HFFc6 (cell line): Measurements from ENCODE around the gene KIAA1217. TPM values are rescaled to one million over a fixed set of nuclear protein-coding genes. Genes with fewer than 3 reads are reported as not detected.

Source experiments
- DNase-seq: peaks from one replicate; pipeline ENCODE4 v3.0.0-alpha.2; 2018
- H3K27ac Mint-ChIP-seq: 2 replicates; pipeline ENCODE4 v1.8.0; 2020; ENCODE audit warnings: mild to moderate bottlenecking, mixed read lengths
- H3K27me3 Mint-ChIP-seq: 2 replicates; pipeline ENCODE4 v1.8.0; 2021; ENCODE audit warnings: mild to moderate bottlenecking, moderate library complexity, mixed read lengths; ENCODE audit not compliant: insufficient read depth
- H3K36me3 Mint-ChIP-seq: 2 replicates; pipeline ENCODE4 v1.8.0; 2021; ENCODE audit warnings: low read depth, mixed read lengths
- H3K4me1 Mint-ChIP-seq: 2 replicates; pipeline ENCODE4 v1.8.0; 2020; ENCODE audit warnings: low read depth, mixed read lengths
- H3K4me3 Mint-ChIP-seq: 2 replicates; pipeline ENCODE4 v1.8.0; 2020; ENCODE audit warnings: mild to moderate bottlenecking, moderate library complexity, mixed read lengths
- H3K9me3 Mint-ChIP-seq: 2 replicates; pipeline ENCODE4 v1.8.0; 2020; ENCODE audit warnings: mild to moderate bottlenecking, mixed read lengths
- CTCF ChIP-seq: fragments of 200-600 bp; sonication (generic); IDR thresholded peaks from 2 replicates; pipeline ENCODE4 v1.5.0; 2021; ENCODE audit warnings: antibody characterized with exemption, mild to moderate bottlenecking
- total RNA-seq, 6 experiments: library from RNA; stranded (reverse); fragmentation: NEBNext Ultra II Directional; extraction: Animal tissue kit (Norgen Biotek cat#: 25700); gene quantifications; 2 replicates in 1 of 6; 3 replicates in 5 of 6; pipeline ENCODE4 v1.2.3, GENCODE V29; 2021

The KIAA1217 gene
- total RNA-seq, 6 experiments from 2014 or later, result 1.3 to 2.1 (median 2.0) TPM

DNA sequence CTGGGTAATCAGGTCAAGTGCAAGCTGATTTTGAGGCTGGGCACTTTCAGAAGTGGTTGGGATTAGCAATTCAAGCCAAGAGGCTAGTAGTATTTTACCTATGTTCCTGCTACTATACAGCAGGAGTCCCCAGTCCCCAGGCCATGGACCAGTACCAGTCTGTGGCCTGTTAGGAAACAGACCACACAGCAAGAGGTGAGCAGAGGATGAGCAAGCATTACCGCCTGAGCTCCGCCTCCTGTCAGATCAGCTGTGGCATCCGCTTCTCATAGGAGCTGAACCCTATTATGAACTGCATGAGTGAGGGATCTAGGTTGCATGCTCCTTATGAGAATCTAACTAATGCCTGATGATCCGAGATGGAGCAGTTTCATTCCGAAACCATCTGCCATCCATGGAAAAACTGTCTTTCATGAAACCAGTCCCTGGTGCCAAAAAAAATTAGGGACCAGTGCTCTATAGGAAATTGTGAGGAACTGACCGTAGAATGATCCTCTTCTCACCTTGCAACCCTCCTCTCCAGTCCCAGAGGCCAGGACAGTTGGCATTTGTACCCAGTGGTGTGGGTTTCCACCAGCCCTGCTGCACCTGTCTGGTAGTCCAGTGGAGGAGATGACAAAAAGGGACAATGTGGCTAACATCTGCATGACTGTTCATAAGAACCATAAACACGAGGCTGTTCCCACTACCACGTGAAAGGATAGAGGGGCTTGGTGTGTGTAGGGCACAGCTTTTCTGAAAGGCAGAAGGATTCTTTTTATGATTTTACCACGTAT lies 172.5 kb downstream of the KIAA1217 start:
- no peak overlapping the region for H3K4me3 Mint-ChIP-seq
- DNase-seq, result no peak
- H3K36me3 Mint-ChIP-seq, result no peaks in the 10 kb centered on the region
- no peaks in the 10 kb centered on the region for H3K9me3 Mint-ChIP-seq
- peaks cover 8% of the 10 kb centered on the region; the same call in 1 of the 2 replicates for H3K4me1 Mint-ChIP-seq
- no peak overlapping the region for H3K27ac Mint-ChIP-seq
- peaks cover 14% of the 10 kb centered on the region for H3K27me3 Mint-ChIP-seq
- no peak for TF ChIP-seq CTCF

- H3K9me3 Mint-ChIP-seq, result no peaks in the 10 kb centered on the region
- no peak overlapping the region for H3K4me3 Mint-ChIP-seq
- no peak for TF ChIP-seq CTCF
- H3K27ac Mint-ChIP-seq, result no peak overlapping the region
- no peak for DNase-seq
- H3K27me3 Mint-ChIP-seq, result peaks cover 9% of the 10 kb centered on the region
- H3K36me3 Mint-ChIP-seq, result no peaks in the 10 kb centered on the region
- H3K4me1 Mint-ChIP-seq, result peaks cover 8% of the 10 kb centered on the region; the same call in 1 of the 2 replicates
Measured at GRCh38 chr10:24382045-24382444, 173.1 kb downstream of the KIAA1217 start.

DNA sequence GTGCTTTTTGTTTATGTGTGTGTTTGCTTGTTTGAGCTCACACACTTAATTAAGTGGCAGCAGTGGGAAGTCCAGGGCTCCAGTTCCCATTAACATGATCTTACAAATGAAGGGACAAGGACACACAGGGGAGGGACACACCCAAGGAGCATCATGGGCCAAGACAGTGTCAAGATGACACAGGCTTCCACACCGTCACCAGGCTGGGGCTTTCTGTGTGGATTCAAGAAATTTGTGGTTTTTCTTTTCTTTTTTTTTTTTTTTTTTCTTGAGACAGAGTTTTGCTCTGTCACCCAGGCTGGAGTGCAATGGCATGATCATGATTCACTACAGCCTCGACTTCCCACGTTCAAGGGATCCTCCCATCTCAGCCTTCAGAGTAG lies 173.6 kb downstream of the KIAA1217 start:
- no peak for DNase-seq
- Mint-ChIP-seq H3K4me3 (no peak overlapping the region), H3K4me1 (peaks cover 8% of the 10 kb centered on the region; the same call in 1 of the 2 replicates), H3K36me3 (no peaks in the 10 kb centered on the region), H3K27me3 (peaks cover 9% of the 10 kb centered on the region), H3K27ac (no peak overlapping the region), H3K9me3 (no peaks in the 10 kb centered on the region)
- TF ChIP-seq CTCF, result no peak

DNA sequence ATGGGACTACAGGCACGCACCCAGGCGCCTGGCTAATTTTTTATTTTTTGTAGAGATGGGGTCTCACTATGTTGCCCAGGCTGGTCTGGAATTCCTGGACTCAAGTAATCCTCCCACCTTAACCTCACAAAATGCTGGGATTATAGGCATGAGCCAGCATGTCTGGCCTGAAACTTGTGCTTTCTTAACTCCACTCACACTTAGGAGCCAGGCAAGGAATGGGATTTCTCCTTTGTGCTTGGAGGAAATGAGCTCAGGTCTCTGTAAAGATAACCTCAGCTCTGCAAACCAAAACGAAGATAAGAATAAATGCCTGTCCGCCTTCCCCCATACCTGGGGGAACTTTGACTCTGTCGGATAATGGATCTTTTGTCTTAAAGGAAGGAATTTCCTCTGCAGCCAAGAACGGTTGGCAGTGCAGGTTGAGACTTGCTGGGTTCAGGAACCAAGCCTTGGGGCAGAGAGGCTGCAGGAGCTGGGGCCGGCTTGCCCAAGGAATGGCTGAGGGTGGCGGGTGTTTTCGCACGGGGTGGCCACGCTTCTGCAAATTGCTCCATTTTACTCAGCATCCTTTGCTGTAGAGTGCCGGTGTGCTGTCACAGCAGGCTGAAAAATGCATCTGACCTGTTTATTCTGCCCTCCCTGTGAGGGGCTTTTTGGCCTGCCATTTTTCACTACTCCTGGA lies 174.2 kb downstream of the KIAA1217 start:
- Mint-ChIP-seq H3K27ac (no peak overlapping the region), H3K4me1 (peaks cover 8% of the 10 kb centered on the region; the same call in 1 of the 2 replicates), H3K9me3 (no peaks in the 10 kb centered on the region), H3K36me3 (no peaks in the 10 kb centered on the region), H3K4me3 (no peak overlapping the region), H3K27me3 (peaks cover 6% of the 10 kb centered on the region)
- no peak for DNase-seq
- TF ChIP-seq CTCF, result no peak

- Mint-ChIP-seq H3K4me1 (peaks cover 8% of the 10 kb centered on the region; the same call in 1 of the 2 replicates), H3K27ac (no peak overlapping the region), H3K27me3 (peaks cover under 1% of the 10 kb centered on the region), H3K36me3 (no peaks in the 10 kb centered on the region), H3K9me3 (no peaks in the 10 kb centered on the region), H3K4me3 (no peak overlapping the region)
- peak; percentile 75 for DNase-seq
- peak; percentile 59 for TF ChIP-seq CTCF
Measured at GRCh38 chr10:24383681-24384106, 174.8 kb downstream of the KIAA1217 start.
